GM19324 (cell line): ENCODE data around the gene HCCS.

Source experiments
- ATAC-seq: cut with Tn5 transposase; IDR thresholded peaks from one replicate; pipeline ENCODE4 v1.9.1; 2021; ENCODE audit warnings: mild to moderate bottlenecking, moderate library complexity; ENCODE audit not compliant: unreplicated experiment, low FRiP score

HCCS gene

GRCh38 chrX:11111037-11111851 is at the start of gene HCCS:
TSS of gene HCCS (plus strand) at chrX:11111332. CDS start at chrX:11112061, 729 bp downstream.
- ATAC-seq: peak; percentile 89

- ATAC-seq: no peak
Measured at GRCh38 chrX:11064276-11064675, 46.9 kb upstream of the HCCS start.

GRCh38 chrX:11064851-11065600 is 46.1 kb upstream of the HCCS start:
- ATAC-seq: no peak

DNA sequence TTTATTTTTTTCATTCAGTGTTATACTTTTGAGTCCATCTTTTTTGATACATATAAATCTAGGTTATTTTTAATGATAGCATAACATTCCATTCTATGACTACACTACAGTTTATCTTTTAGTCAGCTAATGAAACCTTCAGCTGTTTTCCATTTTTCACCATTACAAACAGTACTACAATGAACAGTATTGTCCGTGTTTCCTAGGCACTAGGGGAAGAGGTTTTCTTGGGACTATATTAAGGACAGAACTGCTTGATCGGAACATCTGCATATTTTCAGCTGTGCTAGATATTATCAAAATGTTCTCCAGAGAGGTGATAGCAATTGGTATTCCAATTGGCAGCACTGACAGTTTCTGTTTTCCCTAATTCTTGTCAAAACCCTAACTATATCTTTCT is 44.3 kb upstream of the HCCS start:
- no peak for ATAC-seq

DNA sequence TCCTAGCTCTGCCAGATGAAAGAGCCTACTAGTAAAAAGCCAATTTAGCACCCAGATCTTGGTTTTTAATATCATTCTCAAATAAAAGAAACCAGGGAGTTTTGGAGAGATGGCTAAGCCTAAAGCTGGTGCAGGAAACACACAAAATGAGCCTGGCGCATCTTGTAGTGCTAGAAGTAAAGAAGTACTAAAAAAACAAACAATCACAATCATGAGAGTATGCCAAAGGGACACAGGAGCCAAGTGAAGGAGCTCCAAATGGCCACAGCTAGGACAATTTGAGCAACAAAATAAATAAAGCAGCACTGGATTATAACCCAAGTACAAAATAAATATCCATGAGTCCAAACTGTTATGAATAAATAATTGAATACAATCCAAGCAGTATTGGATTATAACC is 37.8 kb upstream of the HCCS start:
- no peak for ATAC-seq

GRCh38 chrX:11080741-11081305 is 30.3 kb upstream of the HCCS start:
- no peak for ATAC-seq

- ATAC-seq: no peak
Measured at GRCh38 chrX:11081511-11081910, 29.6 kb upstream of the HCCS start.

DNA sequence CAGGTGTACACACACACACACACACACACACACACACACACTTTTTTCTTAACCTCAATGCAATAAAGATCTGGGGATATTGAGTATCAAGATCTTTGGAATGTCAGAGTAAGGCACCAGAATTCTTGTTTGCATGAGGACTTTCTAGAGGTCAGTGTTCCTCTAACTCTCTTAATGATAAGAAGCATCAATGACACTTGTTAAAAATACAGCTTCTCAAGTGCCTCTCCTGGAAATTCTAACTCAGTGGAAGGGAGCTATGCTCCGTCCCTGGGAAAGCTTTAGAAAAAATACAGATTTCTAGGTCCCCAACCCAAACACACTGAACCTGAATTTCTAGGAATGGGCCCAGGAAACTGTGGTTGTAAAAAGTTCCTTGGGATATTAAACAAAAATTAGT is 25.8 kb upstream of the HCCS start:
- ATAC-seq: no peak

GRCh38 chrX:11089802-11090201 is 21.3 kb upstream of the HCCS start:
- no peak for ATAC-seq

- ATAC-seq: no peak
Measured at GRCh38 chrX:11097933-11098332, 13.2 kb upstream of the HCCS start.

GRCh38 chrX:11099465-11099864 is 11.7 kb upstream of the HCCS start:
- ATAC-seq: no peak

- ATAC-seq: no peak
Measured at GRCh38 chrX:11100281-11101035, 10.7 kb upstream of the HCCS start.

- ATAC-seq: no peak
Measured at GRCh38 chrX:11103006-11103405, 8.1 kb upstream of the HCCS start.

DNA sequence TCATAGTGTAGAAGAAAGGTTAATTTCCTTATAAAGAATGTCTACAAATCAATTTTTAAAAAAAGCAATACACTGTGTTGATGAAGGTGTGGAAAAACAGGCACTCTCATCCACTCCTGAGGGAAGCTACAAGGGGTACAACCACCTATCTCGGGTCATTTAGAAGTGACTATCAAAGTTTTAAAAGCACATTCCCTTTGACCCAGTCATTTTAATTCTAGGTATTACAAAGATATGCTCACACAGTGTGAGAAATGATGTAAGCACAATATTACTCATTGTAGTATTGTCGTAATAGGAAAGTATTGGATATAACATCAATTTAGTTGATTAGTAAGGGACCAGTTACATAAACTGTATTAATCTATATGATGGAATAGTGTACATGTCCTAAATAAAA is 7.4 kb upstream of the HCCS start:
- no peak for ATAC-seq

DNA sequence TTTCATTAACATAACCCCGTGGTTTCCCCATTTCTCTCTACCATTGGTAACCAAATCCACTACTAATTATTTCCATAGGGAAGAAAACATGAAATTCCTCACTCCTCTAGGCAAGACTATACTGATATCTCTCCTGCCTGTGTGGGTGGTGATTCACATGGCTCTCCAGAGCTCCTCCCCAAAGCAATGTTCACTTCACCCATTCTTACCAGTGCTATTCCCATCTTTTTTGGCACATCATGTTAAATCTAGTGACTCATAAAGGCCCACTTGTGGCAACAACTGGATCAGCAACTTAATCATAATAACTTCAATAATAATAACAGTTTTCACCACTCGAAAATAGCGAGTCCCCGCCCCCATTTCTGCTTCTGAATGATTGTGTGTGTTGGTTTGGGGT is 6.1 kb upstream of the HCCS start:
- no peak for ATAC-seq

- ATAC-seq: no peak
Measured at GRCh38 chrX:11108253-11108941, 2.7 kb upstream of the HCCS start.

DNA sequence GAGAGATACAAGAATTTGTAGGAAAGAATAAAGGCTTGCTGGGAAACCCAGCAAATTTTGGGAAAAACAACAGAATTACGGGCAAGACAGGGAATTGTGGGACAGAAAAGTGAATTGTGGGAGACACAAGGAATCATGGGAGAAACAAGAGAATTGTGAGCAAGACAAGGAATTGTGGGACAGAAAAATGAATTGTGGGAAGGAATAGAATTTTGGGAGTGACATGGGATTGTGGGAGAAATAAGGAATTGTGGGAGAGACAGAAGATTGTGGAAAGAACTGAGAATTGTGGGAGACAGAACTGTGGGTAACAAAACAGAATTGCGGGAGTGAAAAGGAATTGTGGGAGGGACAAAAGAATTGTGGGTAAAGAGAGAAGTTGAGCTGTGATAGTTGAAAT is 1.2 kb upstream of the HCCS start:
- ATAC-seq: no peak

- ATAC-seq: no peak
Measured at GRCh38 chrX:11111947-11112346, 815 bp downstream of the HCCS start.

DNA sequence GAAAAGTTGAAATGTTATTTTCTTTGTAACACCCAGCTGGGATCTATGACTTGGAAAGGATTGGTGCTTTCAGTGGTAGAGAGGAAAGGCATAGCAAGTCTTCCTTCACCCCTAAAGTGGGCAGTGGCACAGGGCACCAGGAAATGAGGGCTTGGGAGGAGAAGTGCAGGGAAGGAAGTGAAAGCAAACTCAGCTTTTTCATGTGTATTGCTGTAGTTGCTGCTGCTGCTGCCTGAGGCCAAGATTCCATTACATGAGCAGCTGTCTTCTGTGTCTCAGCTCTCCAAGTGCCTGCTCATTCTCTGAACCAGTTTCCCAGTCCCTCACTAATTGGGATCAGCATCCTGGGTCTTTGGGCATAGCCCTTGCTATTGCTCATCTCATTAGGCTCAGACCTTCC is 2.6 kb downstream of the HCCS start:
- ATAC-seq: no peak

- ATAC-seq: no peak
Measured at GRCh38 chrX:11117745-11118144, 6.6 kb downstream of the HCCS start.
